Loucy (cell line): Measurements from ENCODE around the gene CTXN3.

ENCODE experiments used
- H2AFZ ChIP-seq: fragments of 200-600 bp; sonication (generic); 2 replicates; pipeline ENCODE4 v1.6.0; 2016; ENCODE audit warnings: antibody characterized with exemption, mild to moderate bottlenecking, low read length, moderate library complexity
- H3F3A ChIP-seq: fragments of 200-600 bp; 2 replicates; pipeline ENCODE4 v1.6.0; 2016; ENCODE audit warnings: antibody characterized with exemption, low read depth, mild to moderate bottlenecking
- H3K27me3 ChIP-seq: fragments of 200-600 bp; sonication (generic); 2 replicates; pipeline ENCODE4 v1.6.1; 2014; ENCODE audit warnings: low read length, mild to moderate bottlenecking; ENCODE audit not compliant: insufficient read depth, poor library complexity, severe bottlenecking
- H3K36me3 ChIP-seq: fragments of 200-600 bp; sonication (generic); 2 replicates; pipeline ENCODE4 v1.6.1; 2016; ENCODE audit warnings: low read length; ENCODE audit not compliant: insufficient read depth
- H3K4me1 ChIP-seq: fragments of 200-600 bp; sonication (generic); 2 replicates; pipeline ENCODE4 v1.5.1; 2014; ENCODE audit warnings: low read length, mild to moderate bottlenecking; ENCODE audit not compliant: insufficient read depth, poor library complexity, severe bottlenecking
- H3K4me2 ChIP-seq: fragments of 200-600 bp; sonication (generic); 2 replicates; pipeline ENCODE4 v1.6.0; 2014; ENCODE audit warnings: antibody characterized with exemption, low read length, low read depth, mild to moderate bottlenecking; ENCODE audit not compliant: poor library complexity, severe bottlenecking
- H3K4me3 ChIP-seq: fragments of 200-600 bp; sonication (generic); 2 replicates; pipeline ENCODE4 v1.5.1; 2014; ENCODE audit warnings: low read length, mild to moderate bottlenecking, mixed read lengths; ENCODE audit not compliant: poor library complexity, severe bottlenecking
- H3K79me2 ChIP-seq: fragments of 200-600 bp; sonication (generic); 2 replicates; pipeline ENCODE4 v1.6.1; 2014; ENCODE audit warnings: low read length; ENCODE audit not compliant: insufficient read depth
- H3K9ac ChIP-seq: fragments of 200-600 bp; sonication (generic); 2 replicates; pipeline ENCODE4 v1.6.0; 2014; ENCODE audit warnings: mild to moderate bottlenecking, low read depth, low read length, moderate library complexity; ENCODE audit not compliant: poor library complexity, severe bottlenecking
- H3K9me2 ChIP-seq: fragments of 200-600 bp; sonication (generic); replicated peaks from 2 replicates; pipeline ENCODE4 v1.6.1; 2016; ENCODE audit warnings: low read depth, low read length, mixed read lengths
- H3K9me3 ChIP-seq: fragments of 200-600 bp; sonication (generic); 2 replicates; pipeline ENCODE4 v1.6.1; 2014; ENCODE audit warnings: mild to moderate bottlenecking, antibody characterized with exemption, low read length, low read depth; ENCODE audit not compliant: insufficient read depth
- H4K20me1 ChIP-seq: fragments of 200-600 bp; sonication (generic); 2 replicates; pipeline ENCODE4 v1.6.0; 2014; ENCODE audit warnings: antibody characterized with exemption, low read length, mild to moderate bottlenecking; ENCODE audit not compliant: insufficient read depth, poor library complexity, severe bottlenecking
- CTCF ChIP-seq: fragments of 200-600 bp; sonication (generic); conservative IDR thresholded peaks from 2 replicates; pipeline ENCODE4 v1.5.1; 2014; ENCODE audit warnings: mild to moderate bottlenecking, antibody characterized with exemption, low read length
- EZH2phosphoT487 ChIP-seq: fragments of 200-600 bp; IDR thresholded peaks from 2 replicates; pipeline ENCODE4 v1.6.1; 2018; ENCODE audit warnings: antibody characterized with exemption, mild to moderate bottlenecking, moderate library complexity, borderline replicate concordance

CTXN3 gene

GRCh38 chr5:127602896-127603844, 45.7 kb upstream of the CTXN3 start:
- no peaks in the 10 kb centered on the region for H3K27me3 ChIP-seq
- no peaks in the 10 kb centered on the region for H3K36me3 ChIP-seq
- H4K20me1 ChIP-seq, result no peaks in the 10 kb centered on the region
- H3F3A ChIP-seq, result no peaks in the 10 kb centered on the region
- H3K4me1 ChIP-seq, result no peaks in the 10 kb centered on the region
- H3K4me3 ChIP-seq, result no peak overlapping the region
- no peaks in the 10 kb centered on the region for H3K79me2 ChIP-seq
- H3K4me2 ChIP-seq, result no peak overlapping the region
- 0 out of 2 replicates have a peak overlapping the region, but pooled peaks have one; percentile 52 for H2AFZ ChIP-seq
- TF ChIP-seq CTCF (no peak), EZH2phosphoT487 (no peak)
- no peaks in the 10 kb centered on the region for H3K9me2 ChIP-seq
- H3K9ac ChIP-seq, result no peak overlapping the region
- no peaks in the 10 kb centered on the region for H3K9me3 ChIP-seq

GRCh38 chr5:127608077-127608660, 40.7 kb upstream of the CTXN3 start:
- Histone ChIP-seq H4K20me1 (no peaks in the 10 kb centered on the region), H3K4me2 (no peak overlapping the region), H3K4me3 (no peak overlapping the region), H3K27me3 (no peaks in the 10 kb centered on the region), H3K9me2 (no peaks in the 10 kb centered on the region), H3K9me3 (no peaks in the 10 kb centered on the region), H3F3A (no peaks in the 10 kb centered on the region), H3K4me1 (no peaks in the 10 kb centered on the region), H3K9ac (no peak overlapping the region), H3K79me2 (no peaks in the 10 kb centered on the region), H2AFZ (no peak overlapping the region), H3K36me3 (no peaks in the 10 kb centered on the region)
- TF ChIP-seq EZH2phosphoT487 (no peak), CTCF (no peak)

- no peak overlapping the region for H2AFZ ChIP-seq
- no peaks in the 10 kb centered on the region for H4K20me1 ChIP-seq
- no peak for TF ChIP-seq EZH2phosphoT487
- no peak for TF ChIP-seq CTCF
- no peaks in the 10 kb centered on the region for H3K9me3 ChIP-seq
- no peaks in the 10 kb centered on the region for H3K4me1 ChIP-seq
- no peaks in the 10 kb centered on the region for H3K27me3 ChIP-seq
- no peaks in the 10 kb centered on the region for H3K79me2 ChIP-seq
- no peak overlapping the region for H3K9ac ChIP-seq
- no peak overlapping the region for H3K4me2 ChIP-seq
- H3K9me2 ChIP-seq, result no peaks in the 10 kb centered on the region
- no peak overlapping the region for H3K4me3 ChIP-seq
- H3F3A ChIP-seq, result no peaks in the 10 kb centered on the region
- no peaks in the 10 kb centered on the region for H3K36me3 ChIP-seq
Measured at GRCh38 chr5:127609011-127609410, 39.9 kb upstream of the CTXN3 start.
